Adrenal gland (tissue), 5 donors: ENCODE data around the gene NUSAP1.

Experiments
- CTCF ChIP-seq, 6 experiments: fragments of 450-650 bp in 4 of 6; fragments of 200-600 bp in 2 of 6; sonication (generic) in 1 of 6; IDR thresholded peaks; 1 replicate in 5 of 6; 2 replicates in 1 of 6; pipeline versions ENCODE4 v1.5.1 to v1.8.0; 2016 to 2021; ENCODE audit warnings: antibody characterized with exemption in 6 of 6, mild to moderate bottlenecking in 2 of 6, moderate library complexity in 1 of 6
- POLR2A ChIP-seq, 2 donors: fragments of 450-650 bp; IDR thresholded peaks; one replicate each; pipeline ENCODE4 v1.6.1; 2017; ENCODE audit warnings: antibody characterized with exemption in 2 of 2, mild to moderate bottlenecking in 2 of 2, moderate library complexity in 1 of 2
- donor health status: DM: no; HTN: no; CAD: no.

- TF ChIP-seq CTCF (IDR thresholded peaks at IDR 0.05) (no peak), POLR2A (IDR thresholded peaks at IDR 0.05) (no peak)
Measured at GRCh38 chr15:41340189-41340695, 7.6 kb downstream of the NUSAP1 start.
